Measurements from ENCODE around the gene ETFDH.
"Not testable (repeated sequence)": the region's sequence is repeated elsewhere in the genome, so short reads cannot be mapped to it uniquely, and the experiment has no call there.

Gene ETFDH

DNA sequence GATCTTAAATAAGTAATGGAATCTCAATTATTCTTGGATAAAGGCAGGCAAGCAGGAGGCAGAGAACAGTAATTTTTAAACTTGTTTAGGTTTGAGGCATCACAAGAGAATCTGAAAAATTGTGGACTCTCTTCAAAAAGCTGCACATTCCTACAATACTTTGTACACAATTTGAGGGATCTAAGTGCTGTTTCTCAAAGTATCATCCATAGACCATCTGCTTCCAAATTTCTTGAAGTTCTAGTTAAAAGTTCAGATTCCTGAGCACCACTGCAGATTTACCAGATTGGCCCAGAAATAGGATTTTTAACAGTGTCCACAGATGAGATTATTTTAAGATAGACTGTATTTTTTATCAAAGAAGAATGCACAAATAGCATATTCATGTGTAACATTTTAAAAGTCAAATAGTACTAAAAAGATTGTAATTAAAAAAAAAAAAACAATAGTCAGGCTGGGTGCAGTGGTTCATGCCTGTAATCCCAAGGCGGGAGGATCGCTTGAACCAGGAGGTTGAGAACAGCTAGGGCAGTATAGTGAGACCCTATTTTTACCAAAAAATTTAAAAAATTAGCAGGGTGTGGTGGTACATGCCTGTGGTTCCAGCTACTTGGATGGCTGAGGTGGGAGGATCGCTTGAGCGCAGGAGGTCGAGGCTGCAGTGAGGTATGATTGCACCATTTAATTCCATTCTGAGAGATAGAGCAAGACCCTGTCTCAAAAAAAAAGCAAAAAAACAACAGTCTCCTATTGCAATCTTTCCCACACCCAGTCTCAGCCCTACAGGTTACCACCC, 82.5 kb downstream of the ETFDH start:
- DNase-seq (ENCODE audit: low read depth in 2 of 2), result no peak

DNA sequence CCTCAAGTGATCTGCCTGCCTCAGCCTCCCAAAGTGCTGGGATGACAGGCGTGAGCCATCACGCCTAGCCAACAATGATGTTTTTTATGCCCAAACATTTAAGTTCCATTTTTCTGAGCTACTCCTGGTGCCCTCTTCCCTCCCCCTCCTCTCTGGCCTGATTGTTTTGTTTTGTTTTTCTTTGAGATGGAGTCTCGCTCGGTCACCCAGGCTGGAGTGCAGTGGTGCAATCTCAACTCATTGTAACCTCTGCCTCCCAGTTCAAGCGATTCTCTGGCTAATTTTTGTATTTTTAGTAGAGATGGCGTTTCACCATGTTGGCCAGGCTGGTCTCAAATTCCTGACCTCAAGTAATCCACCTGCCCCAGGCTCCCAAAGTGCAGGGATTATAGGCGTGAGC, 83.7 kb downstream of the ETFDH start:
- not testable (repeated sequence) for DNase-seq (ENCODE audit: low read depth in 2 of 2)

DNA sequence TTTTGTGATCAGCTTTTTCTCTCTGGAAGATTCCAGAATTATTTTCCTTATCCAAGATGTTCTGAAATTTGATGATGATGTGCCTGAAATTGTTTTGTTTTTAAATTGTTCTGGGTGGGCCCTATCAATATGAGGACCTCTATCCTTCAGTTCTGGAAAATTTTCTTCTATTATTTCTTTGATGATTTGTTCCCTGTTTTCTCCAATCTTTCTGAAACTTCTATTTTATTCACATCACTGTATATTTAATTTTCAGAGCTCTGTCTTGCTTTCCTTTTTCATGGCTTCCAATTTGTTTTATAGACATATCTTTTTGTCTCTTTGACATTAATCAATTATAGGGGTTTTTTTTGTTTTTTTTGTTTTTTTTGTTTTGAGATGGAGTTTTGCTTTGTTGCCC, 84.5 kb downstream of the ETFDH start:
- DNase-seq (ENCODE audit: low read depth in 2 of 2), result no peak

DNA sequence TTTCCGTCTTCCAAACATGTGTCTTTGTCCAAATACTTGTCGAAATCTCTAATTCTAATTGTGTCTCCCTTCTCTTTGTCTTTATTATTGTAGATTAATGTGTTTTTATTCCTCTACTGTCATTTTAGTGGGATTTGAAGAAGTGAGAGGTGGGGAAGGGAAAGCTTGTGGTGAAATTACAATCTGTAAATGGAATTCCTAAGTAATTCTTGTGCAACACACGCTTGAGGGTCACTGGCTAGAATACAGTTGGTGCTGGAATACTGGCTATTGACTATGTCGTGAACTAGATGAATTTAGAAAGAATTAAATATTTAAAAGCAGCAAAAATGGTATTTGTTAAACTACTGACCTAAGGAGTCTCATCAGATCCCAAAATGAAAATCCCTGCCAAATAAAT, 86.0 kb downstream of the ETFDH start:
- no peak for DNase-seq (ENCODE audit: low read depth in 2 of 2)

DNA sequence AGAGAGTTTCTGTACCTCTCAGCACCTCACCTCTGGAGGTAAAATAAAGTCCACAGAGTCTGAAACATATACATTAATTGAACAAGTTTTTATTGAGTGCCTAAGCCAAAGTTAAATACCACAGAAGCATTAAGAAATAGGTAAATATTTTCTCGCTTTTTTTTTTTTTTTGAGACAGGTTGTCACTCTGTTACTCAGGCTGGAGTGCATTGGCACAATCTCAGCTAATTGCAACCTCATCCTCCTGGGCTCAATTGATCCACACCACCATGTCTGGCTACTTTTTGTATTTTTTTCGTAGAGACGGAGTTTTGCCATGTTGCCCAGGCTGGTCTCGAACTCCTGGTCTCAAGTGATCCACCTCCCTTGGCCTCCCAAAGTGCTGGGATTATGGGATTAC, 86.6 kb downstream of the ETFDH start:
- no peak for DNase-seq (ENCODE audit: low read depth in 2 of 2)

Measured in stimulated activated CD4-positive, alpha-beta T cell treated with anti-CD3 and anti-CD28 coated beads, Interleukin-15, amount 100 ng/mL, for 48 hours (primary cell).